Stimulated activated CD8-positive, alpha-beta memory T cell treated with anti-CD3 and anti-CD28 coated beads, Interleukin-15, amount 100 ng/mL, for 48 hours (primary cell): ENCODE data around the gene SLC5A12.

ENCODE experiments used
- DNase-seq, 2 donors: peaks; one replicate each; pipeline ENCODE4 v3.0.0-alpha.2; 2020; ENCODE audit warnings: low read depth in 2 of 2

The SLC5A12 gene

GRCh38 chr11:26719998-26720397 lies 1.9 kb downstream of the SLC5A12 start:
- DNase-seq: no peak

- no peak for DNase-seq
These were observed 2.4 kb downstream of the SLC5A12 start for GRCh38 chr11:26719289-26719973.

GRCh38 chr11:26717771-26718170 lies 4.1 kb downstream of the SLC5A12 start:
- no peak for DNase-seq

- no peak for DNase-seq
These were observed 6.7 kb downstream of the SLC5A12 start for GRCh38 chr11:26715133-26715532.

- no peak for DNase-seq
These were observed 9.4 kb downstream of the SLC5A12 start for GRCh38 chr11:26712497-26712896.

- no peak for DNase-seq
These were observed 11.4 kb downstream of the SLC5A12 start for GRCh38 chr11:26710489-26710888.

- DNase-seq: no peak
These were observed 13.0 kb downstream of the SLC5A12 start for GRCh38 chr11:26708736-26709456.

GRCh38 chr11:26706181-26706580 lies 15.7 kb downstream of the SLC5A12 start:
- no peak for DNase-seq

- DNase-seq: no peak
These were observed 17.6 kb downstream of the SLC5A12 start for GRCh38 chr11:26704249-26704648.

- no peak for DNase-seq
These were observed 18.3 kb downstream of the SLC5A12 start for GRCh38 chr11:26703411-26704191.

- DNase-seq: no peak
These were observed 19.5 kb downstream of the SLC5A12 start for GRCh38 chr11:26702406-26702805.

- no peak for DNase-seq
These were observed 21.2 kb downstream of the SLC5A12 start for GRCh38 chr11:26700574-26701235.

- no peak for DNase-seq
These were observed 23.6 kb downstream of the SLC5A12 start for GRCh38 chr11:26698224-26698623.

- DNase-seq: no peak
These were observed 25.5 kb downstream of the SLC5A12 start for GRCh38 chr11:26696330-26696729.

- DNase-seq: no peak
These were observed 33.2 kb downstream of the SLC5A12 start for GRCh38 chr11:26688701-26689100.

GRCh38 chr11:26687351-26687750 lies 34.5 kb downstream of the SLC5A12 start:
- DNase-seq: no peak

- no peak for DNase-seq
These were observed 44.3 kb downstream of the SLC5A12 start for GRCh38 chr11:26677566-26677965.

GRCh38 chr11:26676641-26677040 lies 45.2 kb downstream of the SLC5A12 start:
- no peak for DNase-seq

- DNase-seq: no peak
These were observed 46.5 kb downstream of the SLC5A12 start for GRCh38 chr11:26675233-26675928.

- no peak for DNase-seq
These were observed 55.9 kb downstream of the SLC5A12 start for GRCh38 chr11:26665946-26666345.

- DNase-seq: no peak
These were observed 56.8 kb downstream of the SLC5A12 start for GRCh38 chr11:26665036-26665435.
